GM19463 (cell line): ENCODE measurements around the gene MIEF1.
A peak's percentile ranks its signal among the peaks of the same experiment; 100 is the strongest.
"Not testable (repeated sequence)": the region's sequence is repeated elsewhere in the genome, so short reads cannot be mapped to it uniquely, and the experiment has no call there.

Source experiments
- ATAC-seq: cut with Tn5 transposase; IDR thresholded peaks from one replicate; pipeline ENCODE4 v1.9.1; 2021; ENCODE audit warnings: mild to moderate bottlenecking, moderate library complexity; ENCODE audit not compliant: unreplicated experiment

Gene MIEF1

GRCh38 chr22:39489094-39490068 is 12.7 kb upstream of the MIEF1 start:
- ATAC-seq: no peak

GRCh38 chr22:39490135-39490798 is 11.8 kb upstream of the MIEF1 start:
- peak; percentile 87 for ATAC-seq

- no peak for ATAC-seq
Measured at GRCh38 chr22:39490966-39491680, 11.0 kb upstream of the MIEF1 start.

GRCh38 chr22:39491696-39492095 is 10.4 kb upstream of the MIEF1 start:
- no peak for ATAC-seq

GRCh38 chr22:39492186-39492585 is 9.9 kb upstream of the MIEF1 start:
- no peak for ATAC-seq

- no peak for ATAC-seq
Measured at GRCh38 chr22:39493759-39494158, 8.3 kb upstream of the MIEF1 start.

DNA sequence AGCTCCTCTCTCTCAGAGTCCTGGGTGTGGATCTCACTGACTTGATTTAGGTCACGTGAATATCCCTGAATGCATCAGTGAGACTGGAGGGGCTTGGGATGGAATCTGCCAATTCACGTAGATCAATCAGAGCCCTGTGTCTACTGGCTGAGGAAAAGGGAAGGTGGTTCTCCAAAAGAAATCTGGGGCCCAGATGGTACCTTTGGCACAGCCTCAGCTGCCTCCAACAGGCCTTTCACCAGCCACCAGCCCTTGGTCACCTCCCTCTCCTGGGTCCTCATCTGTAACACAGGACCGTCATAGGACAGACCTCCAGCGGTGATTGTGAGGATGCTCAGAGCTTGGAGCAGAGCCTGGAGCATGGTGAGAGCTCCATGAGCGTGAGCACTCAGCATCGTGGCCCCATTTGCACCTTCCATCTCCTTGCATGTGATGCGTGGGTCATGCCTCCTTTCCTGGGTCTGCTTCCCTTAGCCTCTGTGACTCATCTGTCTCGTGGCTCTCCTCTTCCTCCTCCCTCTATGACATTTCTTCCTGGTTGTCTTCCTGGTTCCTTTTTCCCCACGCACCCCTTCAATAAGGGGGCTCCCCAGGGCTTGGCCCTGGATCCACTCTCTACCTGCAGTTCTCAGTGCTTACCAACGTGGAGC is 7.5 kb upstream of the MIEF1 start:
- no peak for ATAC-seq

- ATAC-seq: no peak
Measured at GRCh38 chr22:39496131-39496838, 5.8 kb upstream of the MIEF1 start.

DNA sequence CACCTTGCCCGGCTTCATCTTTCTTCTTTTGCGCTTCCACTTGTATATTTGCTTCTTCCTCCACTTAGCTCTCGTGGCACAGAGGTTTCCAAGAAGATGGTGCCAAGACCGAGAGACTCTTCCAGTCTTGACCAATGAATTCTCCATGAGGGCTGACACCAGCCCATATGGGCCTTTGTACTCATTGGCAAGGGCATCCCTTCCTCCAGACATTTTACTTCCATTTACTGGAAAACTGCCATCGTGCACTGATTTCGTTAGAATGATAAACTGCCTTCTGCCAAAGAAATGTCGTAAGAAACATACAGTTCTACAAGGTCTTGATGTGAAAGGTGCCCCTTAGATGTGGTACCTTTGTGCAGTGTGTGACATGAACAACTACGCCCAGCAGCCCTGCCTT is 4.7 kb upstream of the MIEF1 start:
- no peak for ATAC-seq

DNA sequence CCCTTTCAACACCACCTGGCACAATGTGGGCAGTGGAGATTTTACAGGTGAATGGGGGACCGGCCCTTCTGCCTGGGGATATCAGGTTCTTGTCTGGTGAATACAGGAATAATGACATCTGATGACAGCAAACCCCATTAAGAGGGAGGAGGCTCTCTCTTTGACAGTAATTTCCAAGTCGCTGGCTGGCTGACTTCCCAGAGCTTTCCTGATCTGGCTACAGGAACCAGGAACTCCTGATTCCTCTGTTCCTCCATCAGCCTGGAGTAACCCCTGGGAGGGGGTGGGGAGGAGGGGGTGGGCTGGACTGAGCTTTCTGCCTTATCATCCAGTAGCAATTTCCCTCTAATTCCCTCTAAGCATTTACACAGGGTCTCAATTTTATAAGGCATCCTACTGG is 3.7 kb upstream of the MIEF1 start:
- ATAC-seq: no peak

- ATAC-seq: no peak
Measured at GRCh38 chr22:39498802-39499201, 3.3 kb upstream of the MIEF1 start.

DNA sequence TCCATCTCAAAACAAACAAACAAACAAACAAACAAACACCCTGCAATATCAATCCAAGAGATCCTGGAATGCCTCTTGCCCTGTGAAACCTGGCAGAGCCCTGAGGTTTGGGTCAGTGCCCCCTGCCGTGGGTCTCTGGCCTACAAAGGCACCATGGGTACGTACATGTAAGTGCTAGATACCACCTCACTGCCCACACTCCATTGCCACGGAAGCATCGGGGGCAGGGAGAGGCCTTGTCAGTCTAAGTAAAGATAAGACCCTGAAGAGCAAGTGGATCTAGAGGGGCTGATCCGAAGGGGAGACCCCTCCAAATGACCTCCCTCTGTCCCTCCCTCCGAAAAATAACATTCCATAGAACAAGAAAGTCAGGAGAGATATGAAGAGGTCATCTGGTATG is 2.0 kb upstream of the MIEF1 start:
- no peak for ATAC-seq

DNA sequence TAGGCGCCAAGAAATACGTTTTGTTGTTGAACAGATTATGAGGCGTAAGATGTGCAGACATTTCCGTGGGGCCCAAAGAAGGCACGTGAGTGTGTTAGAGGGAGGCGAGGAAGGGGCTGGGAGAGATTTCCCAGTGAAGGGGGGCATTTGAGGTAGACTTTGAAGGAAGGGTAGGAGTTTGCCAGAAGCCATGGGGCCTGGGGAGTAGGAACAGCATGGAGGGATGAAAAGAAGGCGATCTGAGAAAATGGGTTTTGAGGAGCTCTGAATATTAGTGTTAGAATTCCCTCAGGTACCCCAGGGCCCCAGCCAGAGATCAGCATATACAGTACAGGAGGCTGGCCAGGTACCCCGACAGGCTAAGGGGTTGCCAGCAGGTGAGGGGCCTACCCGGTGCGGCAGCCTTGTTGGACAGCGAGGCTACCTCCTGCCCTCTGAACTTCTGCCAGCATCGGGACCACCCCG is 414 bp upstream of the MIEF1 start:
- no peak for ATAC-seq

DNA sequence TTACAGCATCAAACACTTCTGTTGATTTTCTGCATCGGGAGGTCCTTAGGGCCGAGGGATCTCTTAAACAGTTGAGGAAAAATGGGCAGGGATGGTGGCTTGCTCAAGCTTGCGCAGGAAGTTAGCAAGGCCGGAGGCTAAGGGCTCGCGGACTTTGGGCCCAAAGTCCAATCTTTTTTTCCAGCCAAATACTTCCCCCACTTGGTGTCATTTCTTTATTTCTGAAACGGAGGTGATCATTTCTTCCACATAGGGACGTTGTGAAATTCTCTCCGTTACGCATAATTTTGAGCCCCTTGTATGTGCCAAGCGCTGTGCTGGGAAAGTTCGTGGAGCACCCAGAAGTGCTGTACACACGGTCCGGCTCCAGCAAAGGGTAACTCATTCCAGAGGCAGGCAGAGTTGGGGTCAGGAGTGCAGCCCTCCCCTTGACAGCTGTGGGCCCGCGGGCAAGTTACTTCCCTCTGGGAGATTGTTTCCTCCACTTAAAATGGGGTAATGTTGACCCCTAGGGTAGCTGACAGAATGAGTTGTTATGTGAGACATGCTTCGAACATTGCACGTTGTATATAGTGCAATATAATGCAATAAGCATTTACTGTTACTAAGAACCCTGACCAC is 809 bp downstream of the MIEF1 start:
- ATAC-seq: no peak

GRCh38 chr22:39503630-39504029 is 1.5 kb downstream of the MIEF1 start:
- ATAC-seq: no peak

DNA sequence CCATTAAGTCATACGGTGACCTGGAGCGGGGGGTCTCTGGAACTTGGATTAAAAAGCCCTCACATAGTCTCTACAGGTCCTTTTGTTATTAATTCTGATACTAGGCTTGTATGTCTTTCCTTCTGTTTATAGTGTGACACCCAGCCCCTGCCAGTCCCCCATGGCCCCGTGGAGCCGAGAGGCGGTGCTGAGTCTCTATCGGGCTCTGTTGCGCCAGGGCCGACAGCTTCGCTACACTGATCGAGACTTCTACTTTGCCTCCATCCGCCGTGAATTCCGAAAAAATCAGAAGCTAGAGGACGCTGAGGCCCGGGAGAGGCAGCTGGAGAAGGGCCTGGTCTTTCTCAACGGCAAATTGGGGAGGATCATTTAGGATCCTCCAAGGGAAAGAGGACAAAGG is 2.0 kb downstream of the MIEF1 start:
- no peak for ATAC-seq

DNA sequence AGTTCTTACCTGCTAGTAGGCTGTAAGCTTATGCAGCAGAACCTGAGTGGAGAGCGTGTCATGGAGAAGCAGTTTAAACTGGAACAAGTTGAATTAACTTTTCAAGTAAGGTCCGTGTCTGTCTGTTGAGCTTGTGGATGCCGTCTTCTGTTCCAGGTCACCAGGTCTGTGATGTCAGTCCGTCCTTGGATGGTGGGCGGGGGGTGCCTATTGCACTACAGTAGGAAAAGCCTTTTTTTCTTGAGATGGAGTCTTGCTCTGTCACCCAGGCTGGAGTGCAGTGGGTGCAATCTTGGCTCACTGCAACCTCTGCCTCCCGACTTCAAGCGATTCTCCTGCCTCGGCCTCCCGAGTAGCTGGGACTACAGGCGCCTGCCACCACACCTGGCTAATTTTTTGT is 4.9 kb downstream of the MIEF1 start:
- not testable (repeated sequence) for ATAC-seq

DNA sequence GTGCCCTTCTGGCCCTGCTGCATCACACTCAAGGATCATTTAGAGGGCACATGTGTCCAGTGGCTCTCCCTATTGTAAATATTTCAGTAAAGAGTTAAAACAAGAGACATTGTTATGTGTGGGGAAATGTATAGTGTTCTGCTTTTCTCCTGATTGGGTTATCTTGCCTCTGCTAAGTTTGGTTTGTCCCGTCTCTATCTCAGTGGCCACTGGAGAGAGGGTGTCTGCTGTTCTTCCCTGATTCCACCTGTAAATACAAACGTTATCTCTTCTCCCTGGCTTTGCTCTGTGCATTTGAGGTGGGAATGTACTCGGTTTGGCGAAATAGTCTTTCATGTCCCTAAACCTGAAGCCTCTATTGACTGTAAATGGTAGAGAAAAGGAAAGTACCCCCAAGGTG is 6.3 kb downstream of the MIEF1 start:
- ATAC-seq: no peak

DNA sequence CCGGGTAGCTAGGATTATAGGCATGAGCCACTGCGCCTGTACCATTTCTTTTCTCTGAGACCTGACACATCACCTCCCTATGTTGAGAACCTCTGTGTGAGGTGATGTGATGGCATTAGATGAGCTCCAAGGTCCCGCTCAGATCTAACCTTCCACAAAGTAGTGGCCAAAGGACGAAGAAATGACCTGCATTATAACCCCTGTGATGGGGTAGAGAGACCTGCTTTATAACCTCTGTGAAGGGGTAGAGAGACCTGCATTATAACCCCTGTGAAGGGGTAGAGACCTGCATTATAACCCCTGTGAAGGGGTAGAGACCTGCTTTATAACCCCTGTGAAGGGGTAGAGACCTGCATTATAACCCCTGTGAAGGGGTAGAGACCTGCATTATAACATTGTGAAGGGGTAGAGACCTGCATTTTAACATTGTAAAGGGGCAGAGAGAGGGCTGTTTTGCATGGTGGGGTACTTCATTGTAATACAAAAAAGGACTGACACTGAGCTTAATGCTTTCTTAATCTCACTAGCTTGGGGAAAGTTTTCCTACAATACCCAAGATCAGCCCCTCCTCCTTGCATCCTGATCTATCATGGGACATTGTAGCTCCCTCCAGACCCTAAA is 8.5 kb downstream of the MIEF1 start:
- no peak for ATAC-seq
